BLaER1 (cell line): Measurements from ENCODE around the gene HIVEP3.

Experiments
- H3K27ac ChIP-seq: shearing (Covaris generic); formaldehyde crosslinking; 2 replicates; pipeline ENCODE4 v1.8.1; 2022
- H3K27me3 ChIP-seq: shearing (Covaris generic); formaldehyde crosslinking; 2 replicates; pipeline ENCODE4 v1.8.1; 2022
- H3K36me3 ChIP-seq: shearing (Covaris generic); formaldehyde crosslinking; 2 replicates; pipeline ENCODE4 v1.8.1; 2022
- H3K4me1 ChIP-seq: shearing (Covaris generic); formaldehyde crosslinking; 2 replicates; pipeline ENCODE4 v1.8.1; 2022
- H3K4me2 ChIP-seq: shearing (Covaris generic); formaldehyde crosslinking; 2 replicates; pipeline ENCODE4 v1.8.1; 2022
- H3K4me3 ChIP-seq: shearing (Covaris generic); formaldehyde crosslinking; 2 replicates; pipeline ENCODE4 v1.8.1; 2022
- H3K9ac ChIP-seq: shearing (Covaris generic); formaldehyde crosslinking; 2 replicates; pipeline ENCODE4 v1.8.1; 2022
- H3K9me3 ChIP-seq: shearing (Covaris generic); formaldehyde crosslinking; 2 replicates; pipeline ENCODE4 v1.8.1; 2022
- H4K20me1 ChIP-seq: shearing (Covaris generic); formaldehyde crosslinking; 2 replicates; pipeline ENCODE4 v1.8.1; 2022
- Cebpa-rat ChIP-seq: shearing (Covaris generic); IDR thresholded peaks from 2 replicates; pipeline ENCODE4 v1.8.1; 2022

Gene HIVEP3

DNA sequence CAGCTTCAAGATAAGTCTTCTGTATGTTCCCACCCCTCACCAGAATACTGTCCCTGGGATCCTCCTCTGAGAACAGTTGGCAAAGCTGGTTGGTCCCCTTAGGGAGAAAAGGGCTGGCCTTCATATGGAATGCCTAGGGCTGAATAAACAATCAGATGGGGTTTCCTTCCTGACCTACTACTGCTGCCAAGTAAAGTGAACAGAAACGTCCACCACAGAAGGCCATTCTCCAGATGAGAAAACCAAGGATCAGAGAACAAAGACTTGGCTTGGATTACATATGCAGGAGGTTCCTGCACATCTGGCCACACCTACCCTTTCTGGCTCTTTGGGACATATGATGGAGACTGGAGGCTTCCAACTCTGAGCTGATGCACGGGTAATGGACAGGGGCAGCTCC, 194.5 kb downstream of the HIVEP3 start:
- TF ChIP-seq Cebpa-rat: no peak
- peak overlapping the region; percentile 23; the same call in 1 of the 2 replicates for H3K4me2 ChIP-seq
- H3K4me3 ChIP-seq: no peak overlapping the region
- H3K9me3 ChIP-seq: no peaks in the 10 kb centered on the region
- no peaks in the 10 kb centered on the region for H3K36me3 ChIP-seq
- no peaks in the 10 kb centered on the region for H3K27me3 ChIP-seq
- H3K9ac ChIP-seq: no peak overlapping the region
- no peaks in the 10 kb centered on the region for H4K20me1 ChIP-seq
- no peak overlapping the region; the same call in 1 of the 2 replicates for H3K27ac ChIP-seq
- H3K4me1 ChIP-seq: peaks cover 86% of the 10 kb centered on the region

DNA sequence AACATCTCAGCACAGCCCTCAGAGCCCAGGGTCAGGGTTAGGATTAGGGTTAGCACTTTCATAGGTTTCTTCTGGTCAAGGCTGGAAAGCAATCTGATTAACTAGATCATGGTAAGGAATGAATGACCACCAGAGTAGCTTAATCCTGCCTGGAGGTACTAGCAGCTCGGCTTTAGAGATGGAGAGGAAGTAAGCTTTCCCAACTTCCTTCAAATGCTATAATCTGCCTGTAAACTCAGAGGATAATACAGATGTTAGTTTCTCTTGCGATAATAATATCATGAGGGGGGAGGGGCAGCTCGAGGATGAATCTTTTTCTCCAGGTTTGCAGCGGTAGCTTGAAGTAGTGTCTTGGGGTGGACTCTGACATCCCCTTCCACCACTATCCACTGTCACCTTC, 194.9 kb downstream of the HIVEP3 start:
- Histone ChIP-seq H3K36me3 (no peaks in the 10 kb centered on the region), H3K4me3 (no peak overlapping the region), H3K27ac (no peak overlapping the region; the same call in 1 of the 2 replicates), H3K4me2 (peak overlapping the region; percentile 23; the same call in 1 of the 2 replicates), H3K27me3 (no peaks in the 10 kb centered on the region), H4K20me1 (no peaks in the 10 kb centered on the region), H3K9me3 (no peaks in the 10 kb centered on the region), H3K9ac (no peak overlapping the region; the same call in 1 of the 2 replicates), H3K4me1 (peaks cover 81% of the 10 kb centered on the region)
- no peak for TF ChIP-seq Cebpa-rat

DNA sequence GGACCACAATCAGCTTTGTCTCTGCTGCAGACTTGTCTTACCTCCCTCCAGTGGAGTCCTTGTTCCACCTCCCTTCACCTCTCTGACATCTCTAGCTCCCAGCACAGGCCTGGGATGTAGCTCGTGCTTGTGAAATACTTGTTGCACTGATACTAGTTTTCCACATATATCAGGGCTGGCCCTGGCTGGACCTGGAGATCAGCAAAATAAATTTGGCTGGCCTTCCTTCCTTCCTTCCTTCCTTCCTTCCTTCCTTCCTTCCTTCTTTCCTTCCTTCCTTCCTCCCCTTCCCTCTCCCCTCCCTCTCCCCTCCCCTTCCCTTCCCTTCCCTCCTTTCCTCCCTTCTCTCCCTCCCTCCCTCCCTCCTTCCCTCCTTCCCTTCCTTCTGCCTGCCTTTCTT, 196.5 kb downstream of the HIVEP3 start:
- Histone ChIP-seq H4K20me1 (no peaks in the 10 kb centered on the region), H3K36me3 (no peaks in the 10 kb centered on the region), H3K9ac (no peak overlapping the region), H3K27me3 (no peaks in the 10 kb centered on the region), H3K9me3 (no peaks in the 10 kb centered on the region), H3K4me3 (no peak overlapping the region), H3K4me1 (peaks cover 65% of the 10 kb centered on the region), H3K4me2 (peak overlapping the region; percentile 60), H3K27ac (no peak overlapping the region; the same call in 1 of the 2 replicates)
- TF ChIP-seq Cebpa-rat: no peak

DNA sequence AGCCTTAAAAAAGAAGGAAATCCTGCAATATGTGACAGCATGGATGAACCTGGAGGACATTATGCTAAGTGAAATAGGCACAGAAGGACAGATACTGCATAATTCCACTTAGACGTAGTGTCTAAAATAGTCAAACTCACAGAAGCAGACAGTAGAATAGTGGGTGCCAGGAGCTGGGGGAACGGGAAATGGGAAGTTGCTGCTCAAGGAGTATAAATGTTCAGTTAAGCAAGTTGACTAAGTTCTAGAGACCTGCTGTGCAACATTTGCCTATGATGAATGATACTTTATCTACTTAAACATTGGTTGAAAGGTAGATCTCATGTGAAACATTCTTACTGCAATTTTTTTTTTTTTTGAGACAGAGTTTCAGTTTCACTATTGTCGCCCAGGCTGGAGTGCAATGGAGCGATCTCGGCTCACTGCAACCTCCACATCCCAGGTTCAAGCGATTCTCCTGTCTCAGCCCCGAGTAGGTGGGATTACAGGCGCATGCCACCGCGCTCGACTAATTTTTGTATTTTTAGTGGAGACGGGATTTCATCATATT, 197.8 kb downstream of the HIVEP3 start:
- Histone ChIP-seq H3K36me3 (no peaks in the 10 kb centered on the region), H3K4me3 (no peak overlapping the region), H3K4me1 (peaks cover 64% of the 10 kb centered on the region), H3K27ac (no peak overlapping the region), H3K9ac (no peak overlapping the region), H4K20me1 (no peaks in the 10 kb centered on the region), H3K9me3 (no peaks in the 10 kb centered on the region), H3K4me2 (peak overlapping the region; percentile 60), H3K27me3 (no peaks in the 10 kb centered on the region)
- no peak for TF ChIP-seq Cebpa-rat

DNA sequence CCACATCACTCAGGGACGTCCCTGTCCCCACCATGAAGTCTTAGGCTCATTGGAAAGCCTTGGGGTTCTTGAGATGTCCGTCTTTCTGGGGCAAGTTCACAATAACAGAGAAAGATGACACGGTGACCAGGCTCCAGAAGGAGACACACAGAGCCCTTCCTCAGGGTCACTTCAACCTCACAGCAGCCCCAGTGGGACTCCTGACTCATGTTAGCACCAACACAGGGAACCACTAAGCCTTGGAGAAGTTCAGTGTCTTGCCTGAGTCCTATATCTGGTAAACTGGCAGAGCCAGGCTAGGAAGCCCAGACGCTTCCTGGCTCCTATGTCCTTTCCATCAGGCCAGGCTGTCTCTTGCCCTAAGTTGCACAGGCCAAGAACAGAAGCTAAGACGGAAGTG, 199.1 kb downstream of the HIVEP3 start:
- Histone ChIP-seq H3K9ac (no peak overlapping the region), H4K20me1 (no peaks in the 10 kb centered on the region)
- TF ChIP-seq Cebpa-rat: no peak

DNA sequence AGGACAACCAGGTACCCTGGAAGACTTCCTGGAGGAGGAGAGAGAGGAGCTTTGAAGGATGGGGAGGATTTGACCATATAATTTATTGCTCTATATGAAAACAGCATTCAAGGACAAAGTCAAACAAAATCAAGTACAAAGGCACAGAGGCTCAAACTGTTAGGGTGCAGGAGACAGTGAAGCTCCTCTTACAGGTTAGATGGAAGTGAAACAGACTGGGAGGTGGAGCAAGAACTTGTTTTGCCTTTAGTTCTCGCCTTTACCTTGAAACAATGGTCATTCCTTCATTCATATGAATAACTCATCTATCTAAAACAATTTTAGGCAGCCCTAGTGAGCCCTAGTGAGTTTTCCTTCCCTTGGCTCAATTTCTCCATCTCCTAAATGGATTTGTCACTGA, 199.6 kb downstream of the HIVEP3 start:
- Histone ChIP-seq H3K27ac (no peak overlapping the region), H3K4me1 (peaks cover 71% of the 10 kb centered on the region), H3K9ac (no peak overlapping the region), H3K36me3 (no peaks in the 10 kb centered on the region), H3K4me3 (no peak overlapping the region), H3K9me3 (no peaks in the 10 kb centered on the region), H3K27me3 (no peaks in the 10 kb centered on the region), H4K20me1 (no peaks in the 10 kb centered on the region), H3K4me2 (no peak overlapping the region)
- TF ChIP-seq Cebpa-rat: no peak

More for the DNA sequence above, 199.1 kb downstream of the HIVEP3 start:
- no peaks in the 10 kb centered on the region for H3K27me3 ChIP-seq
- no peaks in the 10 kb centered on the region for H3K9me3 ChIP-seq
- H3K4me2 ChIP-seq: no peak overlapping the region
- no peak overlapping the region for H3K27ac ChIP-seq
- H3K4me3 ChIP-seq: no peak overlapping the region
- H3K4me1 ChIP-seq: peaks cover 71% of the 10 kb centered on the region
- no peaks in the 10 kb centered on the region for H3K36me3 ChIP-seq

DNA sequence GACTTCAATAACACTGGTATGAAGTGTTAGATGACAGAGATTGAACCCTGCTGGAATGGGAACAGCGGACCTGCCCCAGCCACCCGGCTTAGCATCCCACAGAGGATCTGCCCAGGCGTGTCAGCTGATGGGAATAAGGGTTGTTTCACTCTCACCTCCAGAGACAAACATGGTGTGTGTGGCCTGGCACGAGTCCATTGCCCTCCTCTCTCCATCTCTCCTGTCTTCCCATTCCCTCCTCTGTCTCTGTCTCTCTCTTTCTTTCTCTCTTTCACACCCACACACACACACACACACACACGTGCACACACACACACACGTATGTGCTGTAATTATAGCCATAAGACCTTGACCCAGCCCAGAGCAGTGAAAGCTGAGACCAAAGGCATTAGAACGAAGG, 200.2 kb downstream of the HIVEP3 start:
- no peaks in the 10 kb centered on the region for H3K27me3 ChIP-seq
- no peak overlapping the region for H3K4me3 ChIP-seq
- no peak for TF ChIP-seq Cebpa-rat
- peaks cover 71% of the 10 kb centered on the region for H3K4me1 ChIP-seq
- H3K4me2 ChIP-seq: no peak overlapping the region
- H3K9ac ChIP-seq: no peak overlapping the region
- H3K27ac ChIP-seq: no peak overlapping the region
- H3K36me3 ChIP-seq: no peaks in the 10 kb centered on the region
- H4K20me1 ChIP-seq: no peaks in the 10 kb centered on the region
- H3K9me3 ChIP-seq: no peaks in the 10 kb centered on the region

DNA sequence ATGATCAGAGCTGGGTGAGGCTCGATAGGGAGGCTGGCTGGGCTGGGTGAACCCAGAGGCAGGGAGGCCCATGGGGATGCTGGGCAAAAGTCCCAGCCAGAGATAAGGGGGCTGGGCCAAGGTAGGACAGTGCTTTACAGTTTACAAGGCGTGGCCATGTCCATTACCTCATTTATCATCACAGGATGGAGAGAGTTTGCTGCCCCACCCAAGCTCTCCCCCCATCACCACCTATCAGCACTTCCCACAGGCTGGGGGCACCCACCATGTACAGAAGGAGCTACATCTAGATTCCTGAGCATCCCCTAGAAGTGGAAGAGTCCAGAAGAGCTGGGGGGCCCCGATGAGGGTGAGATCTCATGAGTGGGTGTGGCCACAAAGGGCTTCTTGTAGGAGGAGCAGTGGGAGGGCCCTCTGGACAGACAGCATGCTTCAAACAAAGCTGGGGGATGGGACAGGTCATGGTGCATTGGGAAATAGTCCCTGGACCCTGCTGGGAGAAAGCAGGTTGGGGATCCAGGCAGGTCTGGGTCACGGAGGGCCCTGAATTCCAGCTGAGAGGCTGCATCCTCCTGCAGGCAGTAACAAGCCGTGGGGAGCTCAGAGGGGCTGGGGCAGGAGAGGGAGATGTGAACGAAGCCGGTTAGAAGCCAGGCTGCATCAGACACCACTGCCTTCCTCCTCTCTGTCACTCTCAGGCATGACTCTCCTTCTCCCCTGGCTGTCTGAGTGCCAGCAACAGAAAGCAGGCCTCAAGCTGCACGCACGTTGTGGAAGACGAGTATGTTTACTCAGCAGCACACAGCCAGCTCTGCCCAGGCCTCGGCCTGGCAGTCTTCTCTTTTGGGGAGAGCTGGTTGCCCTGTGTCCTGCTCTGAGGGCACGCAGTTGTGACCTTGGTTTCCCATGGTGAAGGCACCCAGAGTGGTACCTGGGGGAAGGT, 202.3 kb downstream of the HIVEP3 start:
- 0 out of 2 replicates have a peak overlapping the region, but pooled peaks have one; percentile 8 for H3K9ac ChIP-seq
- no peaks in the 10 kb centered on the region for H3K27me3 ChIP-seq
- peaks cover 73% of the 10 kb centered on the region for H3K4me1 ChIP-seq
- H4K20me1 ChIP-seq: no peaks in the 10 kb centered on the region
- no peak for TF ChIP-seq Cebpa-rat
- no peaks in the 10 kb centered on the region for H3K9me3 ChIP-seq
- peak overlapping the region; percentile 81 for H3K4me2 ChIP-seq
- H3K4me3 ChIP-seq: no peak overlapping the region
- no peaks in the 10 kb centered on the region for H3K36me3 ChIP-seq
- peak overlapping the region; percentile 66; the same call in 1 of the 2 replicates for H3K27ac ChIP-seq

DNA sequence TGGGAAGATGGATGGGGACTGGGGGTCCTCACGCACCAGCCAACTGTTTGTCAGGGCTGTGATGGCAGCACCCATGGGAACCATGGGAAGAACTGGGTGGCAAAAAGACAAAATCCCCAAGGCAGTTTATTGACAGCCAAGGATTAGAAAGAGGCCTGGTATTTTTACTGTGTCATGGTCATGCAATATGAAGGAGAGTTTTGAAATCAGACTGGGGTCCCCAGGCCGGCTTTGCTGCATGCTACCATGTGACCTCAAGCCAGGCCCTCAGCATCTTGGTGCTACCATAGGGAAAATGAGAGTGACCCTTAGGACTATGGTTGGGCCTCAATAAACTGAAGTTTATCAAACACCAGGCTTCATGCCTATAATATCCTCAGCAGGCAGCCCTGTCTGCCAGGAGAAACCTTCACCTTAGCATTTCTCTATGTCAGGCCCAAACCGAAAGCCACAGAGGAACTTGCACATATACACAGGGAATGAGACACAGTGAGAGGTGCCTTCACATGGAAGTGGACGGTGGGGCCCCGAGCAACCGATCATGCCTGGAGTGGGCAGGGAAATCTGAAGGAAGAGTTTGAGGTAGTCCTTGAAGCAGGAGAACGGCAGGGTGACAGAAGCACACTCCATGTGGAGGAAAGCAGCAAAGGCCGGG, 203.2 kb downstream of the HIVEP3 start:
- Histone ChIP-seq H3K4me1 (peaks cover 73% of the 10 kb centered on the region), H3K4me3 (no peak overlapping the region), H4K20me1 (no peaks in the 10 kb centered on the region), H3K36me3 (no peaks in the 10 kb centered on the region), H3K27me3 (no peaks in the 10 kb centered on the region), H3K9ac (peak overlapping the region; percentile 59), H3K9me3 (no peaks in the 10 kb centered on the region), H3K4me2 (peak overlapping the region; percentile 81), H3K27ac (peak overlapping the region; percentile 66)
- TF ChIP-seq Cebpa-rat: no peak
